ENCODE data around the gene TBC1D13. TPM values are rescaled to one million over a fixed set of nuclear protein-coding genes. Genes with fewer than 3 reads are reported as not detected.

Gene TBC1D13
- total and polyA plus RNA-seq, 2 of the 13 experiments (the other 11 are each of a cell fraction or from before 2014, with no cell fraction given) = 17.9 to 19.7 TPM

DNA sequence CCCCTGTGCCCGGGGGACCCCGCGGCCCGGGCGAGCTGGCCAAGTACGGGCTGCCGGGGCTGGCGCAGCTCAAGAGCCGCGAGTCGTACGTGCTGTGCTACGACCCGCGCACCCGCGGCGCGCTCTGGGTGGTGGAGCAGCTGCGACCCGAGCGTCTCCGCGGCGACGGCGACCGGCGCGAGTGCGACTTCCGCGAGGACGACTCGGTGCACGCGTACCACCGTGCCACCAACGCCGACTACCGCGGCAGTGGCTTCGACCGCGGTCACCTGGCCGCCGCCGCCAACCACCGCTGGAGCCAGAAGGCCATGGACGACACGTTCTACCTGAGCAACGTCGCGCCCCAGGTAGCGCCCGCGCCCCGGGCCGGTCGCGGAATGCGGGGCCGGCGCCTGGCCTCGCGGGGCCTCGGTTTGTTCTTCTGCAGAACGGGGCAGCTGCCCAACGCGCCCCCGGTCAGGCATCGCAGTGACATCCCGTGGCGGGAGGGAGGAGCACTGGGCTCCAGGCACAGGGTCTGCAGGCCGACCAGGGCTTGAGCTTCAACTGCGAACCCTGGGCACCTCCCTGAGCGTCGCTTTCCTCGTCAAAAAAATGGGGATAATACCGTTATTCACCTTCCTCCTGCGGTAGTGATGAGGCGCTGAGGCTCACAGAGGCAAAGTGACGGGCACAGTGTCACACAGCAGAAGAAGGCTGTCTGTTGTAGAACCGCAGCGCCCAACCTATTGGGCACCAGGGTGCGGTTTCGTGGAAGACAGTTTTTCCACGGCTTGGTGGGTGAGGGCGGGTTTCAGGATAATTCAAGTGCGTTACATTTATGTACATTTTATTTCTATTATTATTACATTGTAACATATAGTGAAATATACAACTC lies 32.0 kb downstream of the TBC1D13 start (continued):
- TF ChIP-seq KAT7 (CRISPR knock-in tag; IDR thresholded peaks at IDR 0.05; ENCODE audit: borderline replicate concordance) = no peak
- no peak for TF ChIP-seq ZNF367 (CRISPR knock-in tag; IDR thresholded peaks at IDR 0.05; ENCODE audit: borderline replicate concordance)
- peak; percentile 48; the same call in 1 of the 2 replicates for TF ChIP-seq HDAC1 (CRISPR knock-in tag; IDR thresholded peaks at IDR 0.05)
- TF ChIP-seq, protein P1, sequence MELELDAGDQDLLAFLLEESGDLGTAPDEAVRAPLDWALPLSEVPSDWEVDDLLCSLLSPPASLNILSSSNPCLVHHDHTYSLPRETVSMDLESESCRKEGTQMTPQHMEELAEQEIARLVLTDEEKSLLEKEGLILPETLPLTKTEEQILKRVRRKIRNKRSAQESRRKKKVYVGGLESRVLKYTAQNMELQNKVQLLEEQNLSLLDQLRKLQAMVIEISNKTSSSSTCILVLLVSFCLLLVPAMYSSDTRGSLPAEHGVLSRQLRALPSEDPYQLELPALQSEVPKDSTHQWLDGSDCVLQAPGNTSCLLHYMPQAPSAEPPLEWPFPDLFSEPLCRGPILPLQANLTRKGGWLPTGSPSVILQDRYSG (CRISPR knock-in tag; IDR thresholded peaks at IDR 0.05) = no peak
- TF ChIP-seq PTBP1 (IDR thresholded peaks at IDR 0.05; ENCODE audit: low read depth, low read length, poor library complexity, severe bottlenecking) = no peak
- TF ChIP-seq, protein P2, sequence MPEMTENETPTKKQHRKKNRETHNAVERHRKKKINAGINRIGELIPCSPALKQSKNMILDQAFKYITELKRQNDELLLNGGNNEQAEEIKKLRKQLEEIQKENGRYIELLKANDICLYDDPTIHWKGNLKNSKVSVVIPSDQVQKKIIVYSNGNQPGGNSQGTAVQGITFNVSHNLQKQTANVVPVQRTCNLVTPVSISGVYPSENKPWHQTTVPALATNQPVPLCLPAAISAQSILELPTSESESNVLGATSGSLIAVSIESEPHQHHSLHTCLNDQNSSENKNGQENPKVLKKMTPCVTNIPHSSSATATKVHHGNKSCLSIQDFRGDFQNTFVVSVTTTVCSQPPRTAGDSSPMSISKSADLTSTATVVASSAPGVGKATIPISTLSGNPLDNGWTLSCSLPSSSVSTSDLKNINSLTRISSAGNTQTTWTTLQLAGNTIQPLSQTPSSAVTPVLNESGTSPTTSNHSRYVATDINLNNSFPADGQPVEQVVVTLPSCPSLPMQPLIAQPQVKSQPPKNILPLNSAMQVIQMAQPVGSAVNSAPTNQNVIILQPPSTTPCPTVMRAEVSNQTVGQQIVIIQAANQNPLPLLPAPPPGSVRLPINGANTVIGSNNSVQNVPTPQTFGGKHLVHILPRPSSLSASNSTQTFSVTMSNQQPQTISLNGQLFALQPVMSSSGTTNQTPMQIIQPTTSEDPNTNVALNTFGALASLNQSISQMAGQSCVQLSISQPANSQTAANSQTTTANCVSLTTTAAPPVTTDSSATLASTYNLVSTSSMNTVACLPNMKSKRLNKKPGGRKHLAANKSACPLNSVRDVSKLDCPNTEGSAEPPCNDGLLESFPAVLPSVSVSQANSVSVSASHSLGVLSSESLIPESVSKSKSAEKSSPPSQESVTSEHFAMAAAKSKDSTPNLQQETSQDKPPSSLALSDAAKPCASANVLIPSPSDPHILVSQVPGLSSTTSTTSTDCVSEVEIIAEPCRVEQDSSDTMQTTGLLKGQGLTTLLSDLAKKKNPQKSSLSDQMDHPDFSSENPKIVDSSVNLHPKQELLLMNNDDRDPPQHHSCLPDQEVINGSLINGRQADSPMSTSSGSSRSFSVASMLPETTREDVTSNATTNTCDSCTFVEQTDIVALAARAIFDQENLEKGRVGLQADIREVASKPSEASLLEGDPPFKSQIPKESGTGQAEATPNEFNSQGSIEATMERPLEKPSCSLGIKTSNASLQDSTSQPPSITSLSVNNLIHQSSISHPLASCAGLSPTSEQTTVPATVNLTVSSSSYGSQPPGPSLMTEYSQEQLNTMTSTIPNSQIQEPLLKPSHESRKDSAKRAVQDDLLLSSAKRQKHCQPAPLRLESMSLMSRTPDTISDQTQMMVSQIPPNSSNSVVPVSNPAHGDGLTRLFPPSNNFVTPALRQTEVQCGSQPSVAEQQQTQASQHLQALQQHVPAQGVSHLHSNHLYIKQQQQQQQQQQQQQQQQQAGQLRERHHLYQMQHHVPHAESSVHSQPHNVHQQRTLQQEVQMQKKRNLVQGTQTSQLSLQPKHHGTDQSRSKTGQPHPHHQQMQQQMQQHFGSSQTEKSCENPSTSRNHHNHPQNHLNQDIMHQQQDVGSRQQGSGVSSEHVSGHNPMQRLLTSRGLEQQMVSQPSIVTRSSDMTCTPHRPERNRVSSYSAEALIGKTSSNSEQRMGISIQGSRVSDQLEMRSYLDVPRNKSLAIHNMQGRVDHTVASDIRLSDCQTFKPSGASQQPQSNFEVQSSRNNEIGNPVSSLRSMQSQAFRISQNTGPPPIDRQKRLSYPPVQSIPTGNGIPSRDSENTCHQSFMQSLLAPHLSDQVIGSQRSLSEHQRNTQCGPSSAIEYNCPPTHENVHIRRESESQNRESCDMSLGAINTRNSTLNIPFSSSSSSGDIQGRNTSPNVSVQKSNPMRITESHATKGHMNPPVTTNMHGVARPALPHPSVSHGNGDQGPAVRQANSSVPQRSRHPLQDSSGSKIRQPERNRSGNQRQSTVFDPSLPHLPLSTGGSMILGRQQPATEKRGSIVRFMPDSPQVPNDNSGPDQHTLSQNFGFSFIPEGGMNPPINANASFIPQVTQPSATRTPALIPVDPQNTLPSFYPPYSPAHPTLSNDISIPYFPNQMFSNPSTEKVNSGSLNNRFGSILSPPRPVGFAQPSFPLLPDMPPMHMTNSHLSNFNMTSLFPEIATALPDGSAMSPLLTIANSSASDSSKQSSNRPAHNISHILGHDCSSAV (CRISPR knock-in tag; IDR thresholded peaks at IDR 0.05; ENCODE audit: borderline replicate concordance) = no peak
- TF ChIP-seq NR2F1 (CRISPR knock-in tag; IDR thresholded peaks at IDR 0.05) = no peak
- no peak for TF ChIP-seq FOXK1 (CRISPR knock-in tag; IDR thresholded peaks at IDR 0.05; ENCODE audit: borderline replicate concordance, low read depth)
- TF ChIP-seq ZNF878 (CRISPR knock-in tag; IDR thresholded peaks at IDR 0.05) = no peak
- TF ChIP-seq ZGPAT (CRISPR knock-in tag; IDR thresholded peaks at IDR 0.05) = no peak
- no peak for TF ChIP-seq SP4 (CRISPR knock-in tag; IDR thresholded peaks at IDR 0.05)
- no peak for TF ChIP-seq ZNF781 (CRISPR knock-in tag; IDR thresholded peaks at IDR 0.05; ENCODE audit: borderline replicate concordance, not compliant biosample characterization)
- TF ChIP-seq, protein P3, sequence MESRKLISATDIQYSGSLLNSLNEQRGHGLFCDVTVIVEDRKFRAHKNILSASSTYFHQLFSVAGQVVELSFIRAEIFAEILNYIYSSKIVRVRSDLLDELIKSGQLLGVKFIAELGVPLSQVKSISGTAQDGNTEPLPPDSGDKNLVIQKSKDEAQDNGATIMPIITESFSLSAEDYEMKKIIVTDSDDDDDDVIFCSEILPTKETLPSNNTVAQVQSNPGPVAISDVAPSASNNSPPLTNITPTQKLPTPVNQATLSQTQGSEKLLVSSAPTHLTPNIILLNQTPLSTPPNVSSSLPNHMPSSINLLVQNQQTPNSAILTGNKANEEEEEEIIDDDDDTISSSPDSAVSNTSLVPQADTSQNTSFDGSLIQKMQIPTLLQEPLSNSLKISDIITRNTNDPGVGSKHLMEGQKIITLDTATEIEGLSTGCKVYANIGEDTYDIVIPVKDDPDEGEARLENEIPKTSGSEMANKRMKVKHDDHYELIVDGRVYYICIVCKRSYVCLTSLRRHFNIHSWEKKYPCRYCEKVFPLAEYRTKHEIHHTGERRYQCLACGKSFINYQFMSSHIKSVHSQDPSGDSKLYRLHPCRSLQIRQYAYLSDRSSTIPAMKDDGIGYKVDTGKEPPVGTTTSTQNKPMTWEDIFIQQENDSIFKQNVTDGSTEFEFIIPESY (CRISPR knock-in tag; IDR thresholded peaks at IDR 0.05) = no peak
